LoVo (cell line): ENCODE results near the gene KRTAP5-6.
"Not testable (repeated sequence)": the region's sequence is repeated elsewhere in the genome, so short reads cannot be mapped to it uniquely, and the experiment has no call there.

ENCODE experiments used
- DNase-seq: peaks from one replicate; pipeline ENCODE4 v3.0.0-alpha.2; 2016; ENCODE audit warnings: low spot score

KRTAP5-6 gene

GRCh38 chr11:1661454-1662269 lies 35.3 kb upstream of the KRTAP5-6 start:
- DNase-seq: not testable (repeated sequence)

GRCh38 chr11:1662699-1663283 lies 34.2 kb upstream of the KRTAP5-6 start:
- DNase-seq: not testable (repeated sequence)

GRCh38 chr11:1665313-1665712 lies 31.7 kb upstream of the KRTAP5-6 start:
- no peak for DNase-seq

- DNase-seq: no peak
These were observed 29.7 kb upstream of the KRTAP5-6 start for GRCh38 chr11:1667121-1667850.

GRCh38 chr11:1667906-1668305 lies 29.1 kb upstream of the KRTAP5-6 start:
- no peak for DNase-seq

DNA sequence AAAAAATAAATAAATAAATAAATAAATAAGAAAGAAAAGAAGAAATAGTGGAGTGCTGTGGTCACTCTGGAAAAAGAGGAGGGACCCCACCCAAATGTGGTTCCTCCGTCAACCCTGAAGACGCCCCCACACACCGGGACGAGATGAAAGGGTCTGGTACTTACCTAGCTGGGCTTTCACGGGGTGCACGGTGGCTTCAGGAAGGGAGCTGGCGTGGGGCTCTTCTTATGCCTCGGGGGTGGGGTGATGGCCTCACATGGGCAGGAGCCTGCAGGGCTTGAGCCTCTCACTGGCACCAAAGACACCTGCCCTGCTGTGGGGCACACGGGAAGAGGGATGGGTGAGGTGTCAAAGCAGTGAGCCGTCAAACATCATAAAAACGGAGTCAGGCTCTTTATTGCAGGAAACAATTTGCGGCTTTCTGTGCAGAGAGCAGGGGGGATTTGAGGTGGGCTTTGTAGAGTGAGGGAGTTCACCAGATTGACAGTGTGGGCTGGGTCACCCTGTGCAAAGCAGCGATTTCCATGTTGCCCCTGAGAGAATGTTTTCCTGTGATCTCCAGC lies 28.0 kb upstream of the KRTAP5-6 start:
- no peak for DNase-seq

DNA sequence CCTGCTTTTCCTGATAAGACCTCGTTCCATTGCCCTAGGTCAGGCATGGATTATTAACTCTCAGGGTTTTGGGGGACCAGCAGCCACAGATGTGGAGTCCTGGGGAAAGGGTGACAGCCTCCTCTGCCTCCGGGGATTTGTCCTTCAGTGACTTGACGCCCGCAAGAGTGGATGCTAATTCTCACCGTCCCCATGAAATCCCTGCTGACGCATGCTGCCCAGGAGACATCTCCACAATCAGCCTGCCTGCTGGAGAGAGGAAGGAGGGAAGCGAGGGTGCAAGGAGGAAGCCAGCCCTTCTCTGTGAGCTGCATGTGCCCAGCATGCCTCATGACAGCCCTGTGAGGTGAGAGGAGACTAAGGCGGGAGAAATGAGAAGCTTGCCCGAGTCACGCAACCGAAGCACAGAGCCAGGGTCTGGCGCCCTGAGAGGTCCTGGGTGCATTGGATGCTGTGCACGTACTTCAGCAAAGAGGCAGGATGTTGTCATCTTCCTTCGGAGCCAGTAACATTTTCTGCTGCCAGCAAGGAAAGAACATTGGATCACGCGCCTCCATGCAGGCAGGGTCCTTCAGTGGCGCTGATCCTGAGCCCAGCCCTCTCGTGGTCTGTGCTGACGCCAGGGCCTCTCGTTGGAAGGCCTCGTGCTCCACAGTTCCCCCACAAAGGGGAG lies 27.3 kb upstream of the KRTAP5-6 start:
- no peak for DNase-seq

- not testable (repeated sequence) for DNase-seq
These were observed 26.5 kb upstream of the KRTAP5-6 start for GRCh38 chr11:1670457-1670856.

DNA sequence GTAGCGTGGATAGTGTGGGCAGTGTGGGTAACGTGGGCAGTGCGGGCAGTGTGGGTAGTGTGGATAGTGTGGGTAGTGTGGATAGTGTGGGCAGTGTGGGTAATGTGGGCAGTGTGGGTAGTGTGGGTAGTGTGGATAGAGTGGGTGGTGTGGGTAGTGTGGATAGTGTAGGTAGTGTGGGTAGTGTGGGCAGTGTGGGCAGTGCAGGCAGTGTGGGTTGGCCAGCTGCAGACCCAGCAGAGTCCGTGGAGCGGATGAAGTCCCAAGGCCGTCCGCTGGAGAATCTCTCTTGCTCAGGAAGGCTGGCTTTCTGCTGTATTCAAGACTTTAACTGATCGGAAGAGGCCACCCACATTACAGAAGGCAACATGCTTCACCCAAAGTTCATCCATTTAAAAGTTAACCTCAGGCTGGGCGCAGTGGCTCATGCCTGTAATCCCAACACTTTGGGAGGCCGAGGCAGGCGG lies 26.1 kb upstream of the KRTAP5-6 start:
- no peak for DNase-seq

- DNase-seq: no peak
These were observed 25.3 kb upstream of the KRTAP5-6 start for GRCh38 chr11:1671658-1672057.

GRCh38 chr11:1672613-1673350 lies 24.2 kb upstream of the KRTAP5-6 start:
- DNase-seq: no peak

DNA sequence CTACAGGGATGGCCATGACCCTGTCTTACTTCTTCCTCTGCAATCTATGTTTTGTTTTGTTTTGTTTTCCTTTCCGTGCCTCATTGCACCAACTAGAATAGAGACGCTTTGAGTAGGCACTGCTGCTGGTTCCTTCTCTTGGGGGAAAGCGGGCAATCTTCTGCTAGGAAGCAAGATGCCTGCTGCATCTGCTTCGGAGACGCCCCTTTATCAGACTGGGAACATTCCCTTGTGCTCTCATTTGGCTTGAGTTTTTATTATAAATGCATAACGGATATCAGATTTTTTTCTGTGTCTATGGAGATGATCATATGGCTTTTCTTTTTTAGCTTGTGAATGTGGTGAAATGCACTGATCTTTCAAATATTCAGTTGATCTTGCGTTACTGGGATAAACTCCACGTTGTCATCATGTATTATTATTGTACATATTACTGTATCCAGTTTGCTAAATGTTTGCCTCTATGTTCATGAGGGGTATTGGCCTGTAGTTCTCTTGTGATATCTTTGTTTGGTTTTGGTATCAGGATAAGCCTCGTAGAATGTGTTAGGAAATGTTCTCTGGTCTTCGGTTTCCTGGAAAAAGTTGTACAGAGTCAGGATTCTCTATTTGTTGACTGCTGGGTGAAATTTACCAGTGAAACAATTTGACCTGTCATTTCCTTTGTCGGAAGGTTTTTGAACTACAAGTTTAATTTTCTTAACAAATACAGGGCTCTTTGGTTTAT lies 23.4 kb upstream of the KRTAP5-6 start:
- DNase-seq: no peak

- no peak for DNase-seq
These were observed 22.5 kb upstream of the KRTAP5-6 start for GRCh38 chr11:1674173-1675131.

- no peak for DNase-seq
These were observed 21.3 kb upstream of the KRTAP5-6 start for GRCh38 chr11:1675536-1676228.

GRCh38 chr11:1676229-1676740 lies 20.7 kb upstream of the KRTAP5-6 start:
- DNase-seq: no peak

DNA sequence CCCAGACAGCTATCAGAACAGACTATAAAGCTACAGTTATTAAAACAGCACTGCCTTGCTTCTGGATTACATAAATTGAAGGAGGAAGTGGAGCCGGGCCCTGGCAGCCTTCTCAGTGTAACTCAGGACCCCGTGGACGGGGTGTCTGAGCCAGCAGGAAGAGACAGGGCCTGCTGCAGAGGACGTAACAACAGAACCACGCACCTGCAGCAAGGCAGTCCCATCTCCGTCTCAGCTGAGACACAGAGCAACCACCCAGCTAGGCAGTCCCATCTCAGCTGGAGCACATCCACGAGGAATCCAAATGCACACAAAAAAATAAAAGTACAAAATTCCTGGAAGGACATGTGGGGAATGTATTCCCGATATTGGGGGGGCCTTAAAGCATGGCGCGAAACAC lies 17.1 kb upstream of the KRTAP5-6 start:
- no peak for DNase-seq

DNA sequence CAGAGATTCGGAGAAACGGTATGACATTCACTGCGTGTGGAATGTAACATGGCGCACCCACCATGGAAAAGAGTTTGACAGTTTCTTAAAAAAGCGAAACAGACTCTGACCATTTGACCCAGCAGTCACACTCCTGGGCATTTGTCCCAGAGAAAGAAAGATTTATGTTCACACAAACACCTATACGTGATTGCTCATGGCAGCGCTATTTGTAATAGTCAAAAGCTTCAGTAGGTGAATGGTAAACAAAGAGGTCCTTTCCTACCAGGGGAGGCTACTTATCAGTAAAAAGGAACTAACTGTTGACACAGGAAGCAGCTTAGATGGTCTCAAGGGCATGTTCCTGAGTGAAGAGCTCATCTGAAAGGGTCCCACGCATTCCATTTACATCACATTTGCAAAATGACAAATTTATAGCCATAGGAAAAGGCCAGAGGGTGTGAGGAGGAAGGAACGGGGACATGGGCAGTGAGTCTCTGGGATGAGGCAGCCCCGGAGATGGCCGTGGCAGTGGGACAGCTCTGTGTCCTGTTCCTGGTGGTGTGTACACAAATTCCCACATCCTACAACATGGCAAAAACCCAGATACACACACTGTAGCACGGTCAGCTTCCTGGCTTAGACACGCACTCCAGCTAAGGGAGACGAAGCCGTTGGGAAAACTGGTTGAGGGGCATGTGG lies 14.6 kb upstream of the KRTAP5-6 start:
- DNase-seq: no peak

DNA sequence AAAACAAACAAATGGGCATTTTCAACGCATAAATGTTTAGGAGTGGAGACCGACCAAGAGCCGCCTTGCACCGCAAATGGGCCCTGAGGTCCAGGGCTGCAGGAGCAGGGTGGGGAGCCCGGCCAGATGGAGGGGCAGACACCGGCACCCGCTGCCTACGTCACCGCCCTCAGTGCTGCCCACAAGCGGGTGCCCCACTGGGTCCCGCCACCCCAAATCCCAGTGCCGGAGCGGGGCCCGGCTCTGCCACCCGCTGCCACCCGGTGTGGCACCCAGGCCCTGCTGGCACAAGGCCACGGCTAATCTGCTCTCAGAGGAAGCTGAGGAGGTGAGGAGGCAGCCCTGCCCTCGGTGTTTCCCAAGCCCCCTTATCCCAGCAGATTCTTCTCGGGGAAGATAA lies 13.8 kb upstream of the KRTAP5-6 start:
- DNase-seq: not testable (repeated sequence)
